NB4 (cell line): ENCODE results near the gene MAN1A1.
"Not testable (repeated sequence)": the region's sequence is repeated elsewhere in the genome, so short reads cannot be mapped to it uniquely, and the experiment has no call there.

Experiments used
- DNase-seq: peaks from one replicate; pipeline ENCODE4 v3.0.0; 2010; ENCODE audit warnings: low read depth
- H3K4me3 ChIP-seq: one replicate; pipeline ENCODE4 v1.5.1; 2011; ENCODE audit warnings: mild to moderate bottlenecking, low read depth, low read length, moderate library complexity
- MYC ChIP-seq: IDR thresholded peaks from 2 replicates; pipeline ENCODE4 v1.6.1; 2011; ENCODE audit warnings: low read depth, low read length
- POLR2A ChIP-seq: IDR thresholded peaks from 2 replicates; pipeline ENCODE4 v1.6.1; 2011; ENCODE audit warnings: mild to moderate bottlenecking; ENCODE audit not compliant: insufficient read length; ENCODE audit errors: extremely low read depth
- TF ChIP-seq, protein P1 (sequence below): IDR thresholded peaks from one replicate; pipeline ENCODE4 v1.5.1; 2012; ENCODE audit warnings: low read depth, low read length
- TF ChIP-seq, protein P2 (sequence below): IDR thresholded peaks from 2 replicates; pipeline ENCODE4 v1.6.1; 2011; ENCODE audit warnings: low read depth, low read length

Gene MAN1A1

DNA sequence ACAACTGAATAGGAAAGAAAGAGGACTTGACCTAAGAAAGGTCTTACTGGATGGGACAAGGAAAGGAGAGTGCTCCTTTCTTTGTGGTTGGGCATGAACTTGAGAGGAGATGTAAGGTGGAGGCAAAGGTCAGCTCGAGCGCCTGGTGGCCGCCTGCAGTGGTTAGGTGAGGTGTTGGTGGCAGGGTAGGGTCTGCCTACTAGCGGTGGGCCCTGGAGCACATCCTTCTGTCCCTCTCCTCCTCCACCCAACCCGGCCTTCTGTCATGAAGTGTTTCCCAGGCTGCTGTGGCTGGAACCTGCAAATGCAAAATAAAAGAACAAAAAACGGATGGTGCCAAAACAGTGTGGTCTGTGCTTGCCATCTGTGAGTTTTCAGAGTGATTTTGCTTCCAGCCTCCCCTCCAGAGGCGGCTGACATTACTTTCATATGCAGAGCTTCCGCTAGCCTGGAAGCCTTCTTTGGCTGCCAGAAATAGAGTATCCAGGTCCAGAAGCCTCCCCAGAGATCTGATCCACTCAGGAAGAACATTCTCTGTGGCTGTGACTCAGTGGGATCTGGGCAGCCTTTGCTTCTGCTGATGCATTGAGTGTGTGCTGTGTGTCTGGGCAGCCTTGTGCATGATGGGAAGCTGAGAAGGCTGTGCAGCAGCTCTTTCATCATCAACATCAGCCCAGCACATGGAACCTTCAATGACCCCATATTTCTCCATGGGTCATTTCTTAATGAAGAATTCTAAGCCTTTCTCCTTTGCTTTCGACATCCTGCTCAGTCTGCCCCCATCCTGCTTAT, 191.3 kb downstream of the MAN1A1 start:
- H3K4me3 ChIP-seq = no peak overlapping the region
- TF ChIP-seq, protein P1, sequence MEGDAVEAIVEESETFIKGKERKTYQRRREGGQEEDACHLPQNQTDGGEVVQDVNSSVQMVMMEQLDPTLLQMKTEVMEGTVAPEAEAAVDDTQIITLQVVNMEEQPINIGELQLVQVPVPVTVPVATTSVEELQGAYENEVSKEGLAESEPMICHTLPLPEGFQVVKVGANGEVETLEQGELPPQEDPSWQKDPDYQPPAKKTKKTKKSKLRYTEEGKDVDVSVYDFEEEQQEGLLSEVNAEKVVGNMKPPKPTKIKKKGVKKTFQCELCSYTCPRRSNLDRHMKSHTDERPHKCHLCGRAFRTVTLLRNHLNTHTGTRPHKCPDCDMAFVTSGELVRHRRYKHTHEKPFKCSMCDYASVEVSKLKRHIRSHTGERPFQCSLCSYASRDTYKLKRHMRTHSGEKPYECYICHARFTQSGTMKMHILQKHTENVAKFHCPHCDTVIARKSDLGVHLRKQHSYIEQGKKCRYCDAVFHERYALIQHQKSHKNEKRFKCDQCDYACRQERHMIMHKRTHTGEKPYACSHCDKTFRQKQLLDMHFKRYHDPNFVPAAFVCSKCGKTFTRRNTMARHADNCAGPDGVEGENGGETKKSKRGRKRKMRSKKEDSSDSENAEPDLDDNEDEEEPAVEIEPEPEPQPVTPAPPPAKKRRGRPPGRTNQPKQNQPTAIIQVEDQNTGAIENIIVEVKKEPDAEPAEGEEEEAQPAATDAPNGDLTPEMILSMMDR = no peak
- TF ChIP-seq MYC = no peak
- no peak for TF ChIP-seq POLR2A
- TF ChIP-seq, protein P2, sequence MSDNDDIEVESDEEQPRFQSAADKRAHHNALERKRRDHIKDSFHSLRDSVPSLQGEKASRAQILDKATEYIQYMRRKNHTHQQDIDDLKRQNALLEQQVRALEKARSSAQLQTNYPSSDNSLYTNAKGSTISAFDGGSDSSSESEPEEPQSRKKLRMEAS = no peak
- DNase-seq = no peak

DNA sequence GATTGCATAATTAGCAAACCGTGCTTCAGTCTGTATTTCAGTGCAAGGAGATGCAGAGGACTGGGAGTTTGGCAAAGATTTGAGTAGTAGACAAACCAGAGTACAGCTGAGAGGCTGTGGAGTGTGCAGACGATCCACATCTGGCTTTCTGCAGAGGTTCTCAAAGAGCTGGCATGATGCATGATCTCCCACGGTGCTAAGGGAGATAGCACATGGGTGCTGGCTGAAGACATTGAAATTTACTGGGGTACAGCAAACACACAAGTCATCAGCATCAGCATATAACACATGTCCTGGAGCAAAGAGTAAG, 192.1 kb downstream of the MAN1A1 start:
- no peak overlapping the region for H3K4me3 ChIP-seq
- TF ChIP-seq, protein P1 = no peak
- TF ChIP-seq, protein P2 = no peak
- no peak for TF ChIP-seq POLR2A
- no peak for TF ChIP-seq MYC
- DNase-seq = no peak

DNA sequence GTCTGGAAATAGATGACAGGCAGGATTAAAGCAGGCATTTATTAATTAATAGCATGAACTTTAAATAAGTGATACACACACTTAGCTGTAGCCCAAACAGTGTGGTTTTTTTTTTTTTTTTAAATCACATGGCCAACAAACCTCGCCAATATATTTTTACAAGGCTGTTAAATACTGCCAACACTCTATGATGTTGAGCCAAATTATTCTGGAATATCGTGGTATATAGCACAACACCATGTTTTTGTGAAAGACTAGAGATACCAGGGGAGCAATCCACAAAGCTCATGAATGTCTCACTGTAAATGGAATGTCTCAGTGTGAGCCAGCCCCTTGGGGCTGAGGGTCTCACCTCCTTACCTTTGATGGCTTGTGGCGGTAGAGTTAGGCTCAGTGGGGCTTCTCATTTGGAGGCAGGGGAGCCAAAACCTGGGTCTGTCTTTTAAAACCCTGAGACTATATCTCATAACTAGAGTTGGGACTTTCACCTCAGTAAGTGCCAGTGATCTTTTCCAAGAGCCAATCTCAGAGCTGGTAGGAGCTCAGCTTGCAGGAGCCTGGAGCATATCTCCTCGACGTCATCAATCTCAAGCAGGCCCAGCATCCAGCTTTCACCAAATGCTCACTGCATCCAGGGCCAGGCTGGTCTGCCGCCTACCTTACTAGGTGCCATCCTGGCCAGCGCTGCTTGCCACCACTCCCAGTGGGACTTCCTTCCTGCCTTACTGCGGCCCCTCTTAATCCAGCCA, 192.6 kb downstream of the MAN1A1 start:
- TF ChIP-seq MYC (no peak), POLR2A (no peak)
- TF ChIP-seq, protein P2 = no peak
- TF ChIP-seq, protein P1 = no peak
- no peak for DNase-seq
- no peak overlapping the region for H3K4me3 ChIP-seq

DNA sequence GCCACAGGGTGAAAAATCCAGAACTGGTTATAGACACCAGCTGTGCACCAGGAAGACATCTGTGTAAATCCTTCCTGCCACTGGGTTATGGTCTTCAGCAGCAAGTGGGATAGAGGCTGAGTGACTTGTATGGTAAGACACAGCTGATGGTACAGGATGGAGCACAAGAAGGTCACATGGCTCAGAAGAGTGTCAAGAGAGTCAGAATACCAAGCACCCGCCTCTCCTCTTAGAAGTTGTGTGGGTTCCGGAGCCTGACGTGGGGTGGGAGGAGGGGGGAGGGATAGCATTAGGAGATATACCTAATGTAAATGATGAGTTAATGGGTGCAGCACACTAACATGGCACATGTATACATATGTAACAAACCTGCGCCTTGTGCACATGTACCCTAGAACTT, 193.5 kb downstream of the MAN1A1 start:
- DNase-seq, H3K4me3 ChIP-seq: not testable (repeated sequence)

DNA sequence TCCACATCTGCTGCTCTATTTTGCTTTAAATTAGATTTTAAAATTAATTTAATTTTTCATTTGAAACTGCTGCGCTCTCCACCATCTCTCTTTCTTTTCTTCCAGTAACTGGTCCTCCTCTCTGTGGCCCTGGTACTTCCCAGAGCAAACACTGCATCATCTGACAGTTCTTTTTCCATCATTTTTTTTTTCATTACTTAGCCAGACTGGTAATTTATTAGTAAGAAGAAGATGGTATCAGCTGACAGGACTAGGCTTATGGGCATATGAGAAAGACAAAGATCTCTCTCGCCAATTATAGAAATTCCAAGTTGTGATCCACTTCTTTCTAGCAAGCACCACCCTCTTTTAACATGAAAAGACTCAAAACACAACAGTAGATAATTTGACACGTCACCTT, 197.4 kb downstream of the MAN1A1 start:
- TF ChIP-seq, protein P2 = no peak
- TF ChIP-seq POLR2A = no peak
- TF ChIP-seq, protein P1 = no peak
- no peak for TF ChIP-seq MYC
- DNase-seq = no peak
- no peak overlapping the region for H3K4me3 ChIP-seq

GRCh38 chr6:119148825-119149525, 200.6 kb downstream of the MAN1A1 start:
- DNase-seq = no peak

More at GRCh38 chr6:119148825-119149525, 200.6 kb downstream of the MAN1A1 start:
- no peak overlapping the region for H3K4me3 ChIP-seq
- no peak for TF ChIP-seq MYC
- TF ChIP-seq, protein P1 = no peak
- TF ChIP-seq, protein P2 = no peak
- TF ChIP-seq POLR2A = no peak
